ENCODE results near the gene GPR107. TPM values are rescaled to one million over a fixed set of nuclear protein-coding genes. Genes with fewer than 3 reads are reported as not detected.

Gene GPR107
- total RNA-seq, 1 donor from 2014 or later, result 29.4 TPM

- peak; percentile 52 for DNase-seq (ENCODE audit: low read depth)
Measured at GRCh38 chr9:130183133-130183762, 129.5 kb downstream of the GPR107 start.

GRCh38 chr9:130185017-130185416 is 131.3 kb downstream of the GPR107 start:
- Histone ChIP-seq H3K27me3 (ENCODE audit: control insufficient read depth, insufficient read depth, low read length) (no peaks in the 10 kb centered on the region), H3K4me3 (ENCODE audit: low read depth, low read length) (no peak overlapping the region), H3K36me3 (ENCODE audit: control insufficient read depth, insufficient read depth, low read length) (no peaks in the 10 kb centered on the region)
- no peak for DNase-seq (ENCODE audit: low read depth)
- TF ChIP-seq CTCF (IDR thresholded peaks at IDR 0.05; ENCODE audit: insufficient read depth, low read length, poor library complexity, severe bottlenecking), result no peak

More at GRCh38 chr9:130183133-130183762, 129.5 kb downstream of the GPR107 start:
- Histone ChIP-seq H3K4me3 (ENCODE audit: low read depth, low read length) (no peak overlapping the region), H3K27me3 (ENCODE audit: control insufficient read depth, insufficient read depth, low read length) (no peaks in the 10 kb centered on the region), H3K36me3 (ENCODE audit: control insufficient read depth, insufficient read depth, low read length) (no peaks in the 10 kb centered on the region)
- no peak for TF ChIP-seq CTCF (IDR thresholded peaks at IDR 0.05; ENCODE audit: insufficient read depth, low read length, poor library complexity, severe bottlenecking)

- no peak for DNase-seq (ENCODE audit: low read depth)
- TF ChIP-seq CTCF (IDR thresholded peaks at IDR 0.05; ENCODE audit: insufficient read depth, low read length, poor library complexity, severe bottlenecking), result no peak
- Histone ChIP-seq H3K27me3 (ENCODE audit: control insufficient read depth, insufficient read depth, low read length) (no peaks in the 10 kb centered on the region), H3K4me3 (ENCODE audit: low read depth, low read length) (no peak overlapping the region), H3K36me3 (ENCODE audit: control insufficient read depth, insufficient read depth, low read length) (no peaks in the 10 kb centered on the region)
Measured at GRCh38 chr9:130185490-130186031, 131.9 kb downstream of the GPR107 start.

- no peak for TF ChIP-seq CTCF (IDR thresholded peaks at IDR 0.05; ENCODE audit: insufficient read depth, low read length, poor library complexity, severe bottlenecking)
- no peaks in the 10 kb centered on the region for H3K36me3 ChIP-seq (ENCODE audit: control insufficient read depth, insufficient read depth, low read length)
- no peak for DNase-seq (ENCODE audit: low read depth)
- no peaks in the 10 kb centered on the region for H3K27me3 ChIP-seq (ENCODE audit: control insufficient read depth, insufficient read depth, low read length)
- no peak overlapping the region for H3K4me3 ChIP-seq (ENCODE audit: low read depth, low read length)
Measured at GRCh38 chr9:130186051-130186450, 132.3 kb downstream of the GPR107 start.

GRCh38 chr9:130186839-130187522 is 133.3 kb downstream of the GPR107 start:
- no peak for TF ChIP-seq CTCF (IDR thresholded peaks at IDR 0.05; ENCODE audit: insufficient read depth, low read length, poor library complexity, severe bottlenecking)
- Histone ChIP-seq H3K4me3 (ENCODE audit: low read depth, low read length) (peak overlapping the region; percentile 13), H3K36me3 (ENCODE audit: control insufficient read depth, insufficient read depth, low read length) (no peaks in the 10 kb centered on the region), H3K27me3 (ENCODE audit: control insufficient read depth, insufficient read depth, low read length) (no peaks in the 10 kb centered on the region)
- DNase-seq (ENCODE audit: low read depth), result peak; percentile 37

All from kidney epithelial cell (primary cell).